Left ventricle myocardium inferior (tissue), 1 donor: ENCODE data around the gene CYP4F11. TPM values are rescaled to one million over a fixed set of nuclear protein-coding genes. Genes with fewer than 3 reads are reported as not detected.

Experiments
- DNase-seq: peaks from one replicate; pipeline ENCODE4 v3.0.0-alpha.2; 2020
- H3K27ac ChIP-seq: fragments of 200-600 bp; replicated peaks from 2 replicates; pipeline ENCODE4 v1.8.0; 2021
- H3K27me3 ChIP-seq: fragments of 200-600 bp; 2 replicates; pipeline ENCODE4 v1.8.0; 2021; ENCODE audit warnings: low read depth
- H3K36me3 ChIP-seq: fragments of 200-600 bp; 2 replicates; pipeline ENCODE4 v1.8.0; 2021
- H3K4me1 ChIP-seq: fragments of 200-600 bp; 2 replicates; pipeline ENCODE4 v1.8.0; 2021
- H3K4me3 ChIP-seq: fragments of 200-600 bp; 2 replicates; pipeline ENCODE4 v1.8.0; 2021; ENCODE audit warnings: mild to moderate bottlenecking, moderate library complexity
- H3K9me3 ChIP-seq: fragments of 200-600 bp; replicated peaks from 2 replicates; pipeline ENCODE4 v1.8.0; 2021
- intact Hi-C: fragments of 100-400 bp; cut with micrococcal nuclease; formaldehyde crosslinking; loops from one replicate; pipeline ENCODE4 v1.11.0; 2022
- total RNA-seq: library from RNA; stranded (reverse); fragmentation: NEBNext Ultra II Directional; extraction: Animal tissue kit (Norgen Biotek cat#: 25700); gene quantifications from one replicate; pipeline ENCODE4 v1.2.1, GENCODE V29; 2021
- TF ChIP-seq, protein P1 (sequence below): fragments of 200-600 bp; IDR thresholded peaks from 2 replicates; pipeline ENCODE4 v1.8.0; 2021; ENCODE audit warnings: antibody characterized with exemption, mild to moderate bottlenecking, borderline replicate concordance
- donor health status: DM: no; HTN: yes; CAD: no; lungs with severe emphysema.

CYP4F11 gene
- total RNA-seq, 1 donor from 2014 or later: 0.82 TPM

DNA sequence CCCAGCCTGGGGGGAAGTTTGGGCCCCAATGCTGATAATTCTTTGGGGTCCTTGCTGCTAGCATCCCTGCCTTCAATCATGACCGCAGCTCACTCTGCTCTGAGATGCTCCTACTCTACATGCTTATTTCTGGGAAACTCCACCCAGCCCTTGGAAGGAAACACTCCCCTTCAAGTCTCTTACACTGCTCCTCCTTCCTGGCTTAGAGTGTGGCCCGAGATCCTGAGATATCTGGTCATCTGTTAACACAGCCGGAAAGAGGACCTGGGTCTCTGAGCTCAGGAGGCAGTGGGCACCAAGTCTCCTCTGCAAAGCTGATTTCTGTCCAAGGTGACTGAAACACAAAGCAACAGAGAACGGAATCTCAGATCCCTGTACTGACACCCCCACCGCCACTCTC, 69.5 kb downstream of the CYP4F11 start:
- no peak overlapping the region for H3K27ac ChIP-seq
- H3K9me3 ChIP-seq: no peaks in the 10 kb centered on the region
- H3K4me1 ChIP-seq: no peaks in the 10 kb centered on the region
- intact Hi-C loops: no loop called here
- no peaks in the 10 kb centered on the region for H3K36me3 ChIP-seq
- H3K4me3 ChIP-seq: no peak overlapping the region
- H3K27me3 ChIP-seq: peaks cover 50% of the 10 kb centered on the region
- TF ChIP-seq, protein P1, sequence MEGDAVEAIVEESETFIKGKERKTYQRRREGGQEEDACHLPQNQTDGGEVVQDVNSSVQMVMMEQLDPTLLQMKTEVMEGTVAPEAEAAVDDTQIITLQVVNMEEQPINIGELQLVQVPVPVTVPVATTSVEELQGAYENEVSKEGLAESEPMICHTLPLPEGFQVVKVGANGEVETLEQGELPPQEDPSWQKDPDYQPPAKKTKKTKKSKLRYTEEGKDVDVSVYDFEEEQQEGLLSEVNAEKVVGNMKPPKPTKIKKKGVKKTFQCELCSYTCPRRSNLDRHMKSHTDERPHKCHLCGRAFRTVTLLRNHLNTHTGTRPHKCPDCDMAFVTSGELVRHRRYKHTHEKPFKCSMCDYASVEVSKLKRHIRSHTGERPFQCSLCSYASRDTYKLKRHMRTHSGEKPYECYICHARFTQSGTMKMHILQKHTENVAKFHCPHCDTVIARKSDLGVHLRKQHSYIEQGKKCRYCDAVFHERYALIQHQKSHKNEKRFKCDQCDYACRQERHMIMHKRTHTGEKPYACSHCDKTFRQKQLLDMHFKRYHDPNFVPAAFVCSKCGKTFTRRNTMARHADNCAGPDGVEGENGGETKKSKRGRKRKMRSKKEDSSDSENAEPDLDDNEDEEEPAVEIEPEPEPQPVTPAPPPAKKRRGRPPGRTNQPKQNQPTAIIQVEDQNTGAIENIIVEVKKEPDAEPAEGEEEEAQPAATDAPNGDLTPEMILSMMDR: no peak
- DNase-seq: no peak

DNA sequence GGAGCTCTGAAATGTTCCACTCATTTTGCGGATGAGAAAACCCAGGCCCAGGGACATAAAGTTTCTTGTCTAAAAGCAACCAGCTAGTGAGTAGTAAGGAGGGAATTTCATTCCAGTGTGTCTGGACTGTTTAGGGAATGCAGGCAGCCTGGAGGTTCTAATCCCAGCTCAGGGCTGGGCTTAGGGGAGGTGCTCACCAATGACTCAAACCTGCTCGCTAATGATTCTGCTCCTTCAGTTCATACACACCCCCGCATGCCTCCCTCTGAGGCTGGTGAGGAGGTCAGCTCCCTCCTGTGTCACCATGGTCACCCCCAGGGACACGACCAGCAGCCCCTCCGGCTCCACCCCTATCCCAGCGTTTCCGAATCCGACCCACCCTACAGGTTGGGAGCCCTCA, 71.1 kb downstream of the CYP4F11 start:
- no peak for DNase-seq
- intact Hi-C loops: no loop called here
- peaks cover 63% of the 10 kb centered on the region for H3K27me3 ChIP-seq
- H3K9me3 ChIP-seq: no peaks in the 10 kb centered on the region
- H3K36me3 ChIP-seq: no peaks in the 10 kb centered on the region
- no peak overlapping the region for H3K4me3 ChIP-seq
- no peak overlapping the region for H3K27ac ChIP-seq
- TF ChIP-seq, protein P1: no peak
- H3K4me1 ChIP-seq: no peaks in the 10 kb centered on the region

DNA sequence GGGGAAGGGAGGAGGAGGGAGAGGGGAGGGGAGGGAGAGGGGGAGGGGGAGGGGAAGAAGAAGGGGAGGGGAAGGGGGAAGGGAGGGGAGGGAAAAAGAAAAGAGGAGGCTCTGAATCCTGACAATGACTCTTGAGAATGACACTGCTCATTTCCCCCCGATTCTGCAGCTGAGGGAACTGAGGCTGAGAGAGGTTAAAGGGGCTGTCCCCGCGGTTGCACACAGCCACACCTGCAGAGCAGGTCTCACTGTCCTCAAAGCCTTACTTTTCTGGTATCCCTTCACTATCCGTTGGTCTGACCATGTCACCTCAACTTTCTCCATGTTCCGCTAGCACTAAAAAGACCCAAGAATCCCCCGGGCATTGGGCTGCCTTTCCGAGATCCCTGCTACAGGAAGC, 71.9 kb downstream of the CYP4F11 start:
- intact Hi-C loops: no loop called here
- TF ChIP-seq, protein P1: no peak
- H3K36me3 ChIP-seq: no peaks in the 10 kb centered on the region

More for the DNA sequence above, 71.9 kb downstream of the CYP4F11 start:
- DNase-seq: no peak
- no peaks in the 10 kb centered on the region for H3K9me3 ChIP-seq
- H3K4me3 ChIP-seq: no peak overlapping the region
- H3K27me3 ChIP-seq: peaks cover 71% of the 10 kb centered on the region
- no peaks in the 10 kb centered on the region for H3K4me1 ChIP-seq
- no peak overlapping the region for H3K27ac ChIP-seq

Other genes with a start within 250 kb of the CYP4F11 start
- gene OR10H2, start 206.5 kb downstream of the CYP4F11 start, total RNA-seq: not detected
- gene OR10H3, start 196.5 kb downstream of the CYP4F11 start, total RNA-seq: not detected
- gene OR10H5, start 146.9 kb downstream of the CYP4F11 start, total RNA-seq: not detected
- gene OR10H1, start 118.9 kb downstream of the CYP4F11 start, total RNA-seq: not detected
- gene CYP4F2, start 36.5 kb downstream of the CYP4F11 start, total RNA-seq: not detected
- gene OR10H4, start 14.5 kb upstream of the CYP4F11 start, total RNA-seq: not detected
- 69.6 TPM for gene TPM4, start 142.0 kb upstream of the CYP4F11 start, total RNA-seq
- gene RAB8A, start 177.4 kb upstream of the CYP4F11 start, total RNA-seq: 17.7 TPM
- 0.16 TPM for gene HSH2D, start 209.2 kb upstream of the CYP4F11 start, total RNA-seq
- not detected for gene CIB3, start 239.0 kb upstream of the CYP4F11 start, total RNA-seq